ENCODE measurements around the gene ALPK1. TPM values are rescaled to one million over a fixed set of nuclear protein-coding genes. Genes with fewer than 3 reads are reported as not detected.

ALPK1 gene
- total RNA-seq, 1 donor from 2014 or later = 13.7 TPM

DNA sequence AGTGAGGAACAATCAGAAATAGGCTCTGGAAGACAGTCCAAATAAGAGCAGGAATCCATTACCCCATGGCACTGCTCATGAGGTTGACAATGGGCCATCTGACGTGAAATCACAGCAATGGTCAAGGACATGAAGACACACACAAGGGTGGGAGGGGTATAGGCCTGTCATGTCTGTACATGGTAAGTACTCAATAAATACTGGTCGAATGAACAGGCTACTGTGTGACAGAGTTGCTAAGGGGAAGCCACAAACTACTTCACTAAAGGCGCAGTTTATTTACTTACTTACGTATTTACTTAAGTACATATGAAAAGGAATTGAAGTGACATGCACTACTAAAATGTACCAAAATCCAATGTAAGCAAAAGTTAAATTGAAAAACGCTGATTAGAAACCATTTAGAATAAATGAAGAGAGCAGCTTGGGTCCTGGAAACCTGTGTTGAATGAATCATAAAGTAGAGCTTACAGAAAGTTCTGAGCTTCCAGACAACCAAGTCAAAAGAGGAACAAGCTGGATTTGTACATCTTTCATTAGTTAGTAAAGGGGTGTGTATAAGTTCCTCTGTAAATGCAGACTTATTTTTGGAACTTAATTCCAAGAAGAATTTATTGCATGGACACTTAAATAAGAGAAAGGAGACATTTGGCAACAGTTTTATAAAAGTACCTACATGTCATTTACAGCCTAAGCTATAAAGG is 32.7 kb downstream of the ALPK1 start:
- H3K36me3 ChIP-seq (ENCODE audit: control insufficient read depth, insufficient read depth, low read length) = peaks cover 5% of the 10 kb centered on the region
- H3K27me3 ChIP-seq (ENCODE audit: control insufficient read depth, insufficient read depth, low read length) = no peaks in the 10 kb centered on the region
- DNase-seq (ENCODE audit: low read depth) (no peak), FAIRE-seq (no peak)
- H3K4me3 ChIP-seq (ENCODE audit: low read depth, low read length) = no peak overlapping the region
- TF ChIP-seq, protein P1, sequence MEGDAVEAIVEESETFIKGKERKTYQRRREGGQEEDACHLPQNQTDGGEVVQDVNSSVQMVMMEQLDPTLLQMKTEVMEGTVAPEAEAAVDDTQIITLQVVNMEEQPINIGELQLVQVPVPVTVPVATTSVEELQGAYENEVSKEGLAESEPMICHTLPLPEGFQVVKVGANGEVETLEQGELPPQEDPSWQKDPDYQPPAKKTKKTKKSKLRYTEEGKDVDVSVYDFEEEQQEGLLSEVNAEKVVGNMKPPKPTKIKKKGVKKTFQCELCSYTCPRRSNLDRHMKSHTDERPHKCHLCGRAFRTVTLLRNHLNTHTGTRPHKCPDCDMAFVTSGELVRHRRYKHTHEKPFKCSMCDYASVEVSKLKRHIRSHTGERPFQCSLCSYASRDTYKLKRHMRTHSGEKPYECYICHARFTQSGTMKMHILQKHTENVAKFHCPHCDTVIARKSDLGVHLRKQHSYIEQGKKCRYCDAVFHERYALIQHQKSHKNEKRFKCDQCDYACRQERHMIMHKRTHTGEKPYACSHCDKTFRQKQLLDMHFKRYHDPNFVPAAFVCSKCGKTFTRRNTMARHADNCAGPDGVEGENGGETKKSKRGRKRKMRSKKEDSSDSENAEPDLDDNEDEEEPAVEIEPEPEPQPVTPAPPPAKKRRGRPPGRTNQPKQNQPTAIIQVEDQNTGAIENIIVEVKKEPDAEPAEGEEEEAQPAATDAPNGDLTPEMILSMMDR (IDR thresholded peaks at IDR 0.05; ENCODE audit: insufficient read depth, low read length, severe bottlenecking) = no peak

DNA sequence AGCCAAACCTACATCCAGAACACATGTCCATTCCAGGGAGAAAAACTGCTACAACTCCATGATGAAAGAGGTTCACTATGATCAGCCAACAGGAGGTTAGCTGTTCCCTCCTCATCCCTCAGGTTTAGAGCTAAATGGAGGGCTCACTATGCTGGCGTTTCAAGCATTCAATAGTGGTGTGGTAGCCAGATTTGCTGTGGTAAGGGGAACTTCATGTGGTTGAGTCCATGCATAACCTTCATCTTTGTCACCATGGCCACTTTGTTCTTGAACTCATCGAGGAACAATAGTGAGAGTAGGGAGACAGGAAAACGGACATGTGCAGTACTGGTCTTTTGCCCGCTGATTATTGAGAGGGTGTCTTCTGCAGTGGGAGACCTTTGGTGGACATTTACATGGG is 33.8 kb downstream of the ALPK1 start:
- H3K36me3 ChIP-seq (ENCODE audit: control insufficient read depth, insufficient read depth, low read length) = peaks cover 4% of the 10 kb centered on the region
- FAIRE-seq (no peak), DNase-seq (ENCODE audit: low read depth) (no peak)
- H3K27me3 ChIP-seq (ENCODE audit: control insufficient read depth, insufficient read depth, low read length) = no peaks in the 10 kb centered on the region
- no peak overlapping the region for H3K4me3 ChIP-seq (ENCODE audit: low read depth, low read length)
- TF ChIP-seq, protein P1 (IDR thresholded peaks at IDR 0.05; ENCODE audit: insufficient read depth, low read length, severe bottlenecking) = no peak

DNA sequence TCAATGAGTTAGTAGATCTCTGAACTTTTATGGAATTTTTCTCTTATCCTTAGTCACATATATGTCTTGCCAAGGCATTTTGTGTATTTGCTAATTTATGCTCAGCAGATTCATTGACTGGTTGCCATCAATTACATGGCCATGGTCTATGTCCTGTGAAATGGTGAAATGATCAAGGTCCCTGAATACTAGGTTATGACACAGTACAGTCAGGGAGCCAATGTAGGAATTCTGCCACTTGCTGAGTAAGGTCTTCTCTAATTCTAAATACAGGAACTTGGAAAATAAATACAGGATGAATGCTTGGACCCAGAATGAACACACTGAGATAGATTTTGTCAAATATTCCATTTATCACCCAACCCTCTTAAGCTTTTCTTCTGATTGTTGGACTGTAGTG is 35.2 kb downstream of the ALPK1 start:
- TF ChIP-seq, protein P1 (IDR thresholded peaks at IDR 0.05; ENCODE audit: insufficient read depth, low read length, severe bottlenecking) = no peak
- FAIRE-seq (no peak), DNase-seq (ENCODE audit: low read depth) (no peak)
- no peaks in the 10 kb centered on the region for H3K27me3 ChIP-seq (ENCODE audit: control insufficient read depth, insufficient read depth, low read length)
- H3K4me3 ChIP-seq (ENCODE audit: low read depth, low read length) = no peak overlapping the region
- H3K36me3 ChIP-seq (ENCODE audit: control insufficient read depth, insufficient read depth, low read length) = peaks cover 2% of the 10 kb centered on the region

DNA sequence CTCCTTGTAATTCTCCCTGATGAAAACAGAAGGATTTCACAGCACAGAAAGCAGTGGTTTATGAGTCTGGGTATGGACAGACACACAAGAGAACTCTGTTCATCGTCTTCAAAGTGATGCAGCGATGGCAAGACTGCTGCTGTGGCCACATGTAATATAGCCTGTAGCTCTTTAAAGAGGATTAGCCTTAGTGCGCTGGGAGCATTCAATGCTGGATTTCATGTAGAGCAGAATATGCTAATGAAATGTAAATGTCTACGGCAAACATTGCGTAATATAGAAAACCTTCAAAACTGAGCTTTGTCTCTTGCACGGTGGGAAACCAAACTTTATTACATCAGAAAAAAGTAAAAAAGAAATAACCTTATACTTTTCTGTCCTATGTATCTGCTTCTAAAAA is 42.9 kb downstream of the ALPK1 start:
- Histone ChIP-seq H3K27me3 (ENCODE audit: control insufficient read depth, insufficient read depth, low read length) (no peaks in the 10 kb centered on the region), H3K4me3 (ENCODE audit: low read depth, low read length) (no peak overlapping the region), H3K36me3 (ENCODE audit: control insufficient read depth, insufficient read depth, low read length) (no peaks in the 10 kb centered on the region)
- no peak for FAIRE-seq
- DNase-seq (ENCODE audit: low read depth) = no peak
- TF ChIP-seq, protein P1 (IDR thresholded peaks at IDR 0.05; ENCODE audit: insufficient read depth, low read length, severe bottlenecking) = no peak

DNA sequence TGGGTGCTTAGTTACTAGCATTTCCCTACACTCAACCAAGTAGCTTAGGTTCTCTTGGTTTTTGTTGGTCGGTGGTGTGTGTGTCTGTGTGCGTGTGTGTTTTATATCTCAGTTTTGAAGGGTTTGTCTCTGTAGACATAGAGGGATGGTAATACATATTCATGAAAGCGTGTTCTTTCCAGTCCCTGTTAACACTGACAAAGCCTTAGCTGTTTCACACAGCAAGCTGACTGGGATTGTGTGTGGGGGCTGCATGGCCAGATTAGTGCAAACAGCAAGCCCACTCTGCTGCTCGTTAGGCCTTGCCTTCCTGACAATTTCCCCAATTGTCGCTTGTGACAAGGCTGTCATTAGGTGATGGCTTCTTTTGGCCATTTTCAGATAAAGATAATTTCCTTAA is 43.9 kb downstream of the ALPK1 start:
- FAIRE-seq = no peak
- no peak for DNase-seq (ENCODE audit: low read depth)
- TF ChIP-seq, protein P1 (IDR thresholded peaks at IDR 0.05; ENCODE audit: insufficient read depth, low read length, severe bottlenecking) = no peak
- Histone ChIP-seq H3K4me3 (ENCODE audit: low read depth, low read length) (no peak overlapping the region), H3K27me3 (ENCODE audit: control insufficient read depth, insufficient read depth, low read length) (no peaks in the 10 kb centered on the region), H3K36me3 (ENCODE audit: control insufficient read depth, insufficient read depth, low read length) (no peaks in the 10 kb centered on the region)
